Measurements from ENCODE around the gene STX4. TPM values are rescaled to one million over a fixed set of nuclear protein-coding genes. Genes with fewer than 3 reads are reported as not detected.

Gene STX4
- total RNA-seq, 1 experiment from 2014 or later, result 26.0 TPM

- TF ChIP-seq YY1 (IDR thresholded peaks at IDR 0.05; ENCODE audit: extremely low read depth, insufficient replicate concordance, low read depth, low read length), result no peak
- TF ChIP-seq SIN3A (IDR thresholded peaks at IDR 0.05; ENCODE audit: low read depth), result no peak
- TF ChIP-seq JUND (IDR thresholded peaks at IDR 0.05), result no peak
- TF ChIP-seq CBX3 (IDR thresholded peaks at IDR 0.05; ENCODE audit: low read depth), result no peak
- intact Hi-C loops (cut with micrococcal nuclease), result no loop called here
- RAD21 ChIA-PET (ENCODE audit: low non-redundant PET in 1 of 2, low total read pairs in 2 of 2, uncharacterized antibody in 2 of 2, unreplicated experiment in 2 of 2), result no interaction called here
- Histone ChIP-seq H3K9me2 (ENCODE audit: insufficient read depth) (no peaks in the 10 kb centered on the region), H2AFZ (ENCODE audit: low read depth, low read length, poor library complexity, severe bottlenecking) (no peak overlapping the region), H3K4me2 (ENCODE audit: low read length) (no peak overlapping the region), H3K36me3 (ENCODE audit: control insufficient read depth in 1 of 2, insufficient read depth in 2 of 2, low read length in 2 of 2) (peaks cover 0 to 14% of the 10 kb centered on the region in 2 experiments; a peak in 3 of 4 replicates), H3K9ac (ENCODE audit: low read length) (no peak overlapping the region), H3K9me3 (ENCODE audit: control insufficient read depth in 1 of 2, insufficient read depth in 1 of 2, low read depth in 1 of 2, low read length in 2 of 2) (no peaks in the 10 kb centered on the region), H3K27ac (ENCODE audit: low read depth, low read length) (no peak overlapping the region), H3K4me1 (ENCODE audit: control insufficient read depth in 1 of 2, insufficient read depth in 2 of 2, low read length in 2 of 2) (peaks cover 5 to 6% of the 10 kb centered on the region in 2 experiments; a peak in 3 of 4 replicates), H3K79me2 (ENCODE audit: insufficient read depth, low read length) (peaks cover 21% of the 10 kb centered on the region), H3K27me3 (ENCODE audit: insufficient read depth, low read length) (no peaks in the 10 kb centered on the region), H4K20me1 (ENCODE audit: insufficient read depth) (no peaks in the 10 kb centered on the region), H3K4me3 (replicated peaks in 1 of 2; ENCODE audit: low read depth in 1 of 2, low read length in 2 of 2) (no peak overlapping the region)
- ATAC-seq (no peak), DNase-seq (ENCODE audit: low read depth, low spot score) (no peak)
- POLR2A ChIA-PET, result interaction anchor here (0.5 kb wide), 1 partner anchor 173 kb away, joined by 3 read pairs; no protein-coding TSS in a partner anchor
- CTCF ChIA-PET, result no interaction called here
- BruUV-seq (replicated peaks), result no TSS peak
Measured at GRCh38 chr16:31087971-31088370, 54.6 kb downstream of the STX4 start.

- H3K27me3 ChIP-seq (ENCODE audit: insufficient read depth, low read length), result no peaks in the 10 kb centered on the region
- ChIA-PET RAD21 (ENCODE audit: low non-redundant PET in 1 of 2, low total read pairs in 2 of 2, uncharacterized antibody in 2 of 2, unreplicated experiment in 2 of 2) (no interaction called here), POLR2A (no interaction called here), CTCF (no interaction called here)
- H3K9ac ChIP-seq (ENCODE audit: low read length), result no peak within 1 kb of the TSS
- no peak for DNase-seq (ENCODE audit: low read depth, low spot score)
- no peak within 1 kb of the TSS for H3K4me3 ChIP-seq (replicated peaks in 1 of 2; ENCODE audit: low read depth in 1 of 2, low read length in 2 of 2)
- H3K27ac ChIP-seq (ENCODE audit: low read depth, low read length), result no peak within 1 kb of the TSS
- peaks cover 0 to 9% of the 10 kb centered on the region in 2 experiments; a peak in 3 of 4 replicates for H3K36me3 ChIP-seq (ENCODE audit: control insufficient read depth in 1 of 2, insufficient read depth in 2 of 2, low read length in 2 of 2)
- no peak within 1 kb of the TSS for H3K4me2 ChIP-seq (ENCODE audit: low read length)
- H4K20me1 ChIP-seq (ENCODE audit: insufficient read depth), result no peaks in the 10 kb centered on the region
- no TSS peak for BruUV-seq (replicated peaks)
- no peaks in the 10 kb centered on the region for H3K9me3 ChIP-seq (ENCODE audit: control insufficient read depth in 1 of 2, insufficient read depth in 1 of 2, low read depth in 1 of 2, low read length in 2 of 2)
- no peaks in the 10 kb centered on the region for H3K9me2 ChIP-seq (ENCODE audit: insufficient read depth)
- intact Hi-C loops (cut with micrococcal nuclease), result no loop called here
- TF ChIP-seq ZNF274 (IDR thresholded peaks at IDR 0.05; ENCODE audit: low read depth, low read length), result no peak
- TF ChIP-seq ELF1 (IDR thresholded peaks at IDR 0.05; ENCODE audit: borderline replicate concordance, low read depth), result no peak
- no peak for TF ChIP-seq TCF7L2 (IDR thresholded peaks at IDR 0.05; ENCODE audit: borderline replicate concordance, extremely low read depth, insufficient read depth, insufficient read length)
- TF ChIP-seq, protein P1, sequence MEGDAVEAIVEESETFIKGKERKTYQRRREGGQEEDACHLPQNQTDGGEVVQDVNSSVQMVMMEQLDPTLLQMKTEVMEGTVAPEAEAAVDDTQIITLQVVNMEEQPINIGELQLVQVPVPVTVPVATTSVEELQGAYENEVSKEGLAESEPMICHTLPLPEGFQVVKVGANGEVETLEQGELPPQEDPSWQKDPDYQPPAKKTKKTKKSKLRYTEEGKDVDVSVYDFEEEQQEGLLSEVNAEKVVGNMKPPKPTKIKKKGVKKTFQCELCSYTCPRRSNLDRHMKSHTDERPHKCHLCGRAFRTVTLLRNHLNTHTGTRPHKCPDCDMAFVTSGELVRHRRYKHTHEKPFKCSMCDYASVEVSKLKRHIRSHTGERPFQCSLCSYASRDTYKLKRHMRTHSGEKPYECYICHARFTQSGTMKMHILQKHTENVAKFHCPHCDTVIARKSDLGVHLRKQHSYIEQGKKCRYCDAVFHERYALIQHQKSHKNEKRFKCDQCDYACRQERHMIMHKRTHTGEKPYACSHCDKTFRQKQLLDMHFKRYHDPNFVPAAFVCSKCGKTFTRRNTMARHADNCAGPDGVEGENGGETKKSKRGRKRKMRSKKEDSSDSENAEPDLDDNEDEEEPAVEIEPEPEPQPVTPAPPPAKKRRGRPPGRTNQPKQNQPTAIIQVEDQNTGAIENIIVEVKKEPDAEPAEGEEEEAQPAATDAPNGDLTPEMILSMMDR (IDR thresholded peaks at IDR 0.05 in 2 of 3, conservative IDR thresholded peaks at IDR 0.05 in 1 of 3; ENCODE audit: borderline replicate concordance in 1 of 3, insufficient read depth in 1 of 3, low read depth in 2 of 3, low read length in 2 of 3), result no peak
- TF ChIP-seq POLR2A (IDR thresholded peaks at IDR 0.05; ENCODE audit: borderline replicate concordance, extremely low read depth, insufficient read depth, insufficient read length), result no peak
- TF ChIP-seq POLR2AphosphoS5 (IDR thresholded peaks at IDR 0.05; ENCODE audit: low read depth, low read length), result no peak
- TF ChIP-seq, protein P2, sequence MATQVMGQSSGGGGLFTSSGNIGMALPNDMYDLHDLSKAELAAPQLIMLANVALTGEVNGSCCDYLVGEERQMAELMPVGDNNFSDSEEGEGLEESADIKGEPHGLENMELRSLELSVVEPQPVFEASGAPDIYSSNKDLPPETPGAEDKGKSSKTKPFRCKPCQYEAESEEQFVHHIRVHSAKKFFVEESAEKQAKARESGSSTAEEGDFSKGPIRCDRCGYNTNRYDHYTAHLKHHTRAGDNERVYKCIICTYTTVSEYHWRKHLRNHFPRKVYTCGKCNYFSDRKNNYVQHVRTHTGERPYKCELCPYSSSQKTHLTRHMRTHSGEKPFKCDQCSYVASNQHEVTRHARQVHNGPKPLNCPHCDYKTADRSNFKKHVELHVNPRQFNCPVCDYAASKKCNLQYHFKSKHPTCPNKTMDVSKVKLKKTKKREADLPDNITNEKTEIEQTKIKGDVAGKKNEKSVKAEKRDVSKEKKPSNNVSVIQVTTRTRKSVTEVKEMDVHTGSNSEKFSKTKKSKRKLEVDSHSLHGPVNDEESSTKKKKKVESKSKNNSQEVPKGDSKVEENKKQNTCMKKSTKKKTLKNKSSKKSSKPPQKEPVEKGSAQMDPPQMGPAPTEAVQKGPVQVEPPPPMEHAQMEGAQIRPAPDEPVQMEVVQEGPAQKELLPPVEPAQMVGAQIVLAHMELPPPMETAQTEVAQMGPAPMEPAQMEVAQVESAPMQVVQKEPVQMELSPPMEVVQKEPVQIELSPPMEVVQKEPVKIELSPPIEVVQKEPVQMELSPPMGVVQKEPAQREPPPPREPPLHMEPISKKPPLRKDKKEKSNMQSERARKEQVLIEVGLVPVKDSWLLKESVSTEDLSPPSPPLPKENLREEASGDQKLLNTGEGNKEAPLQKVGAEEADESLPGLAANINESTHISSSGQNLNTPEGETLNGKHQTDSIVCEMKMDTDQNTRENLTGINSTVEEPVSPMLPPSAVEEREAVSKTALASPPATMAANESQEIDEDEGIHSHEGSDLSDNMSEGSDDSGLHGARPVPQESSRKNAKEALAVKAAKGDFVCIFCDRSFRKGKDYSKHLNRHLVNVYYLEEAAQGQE (IDR thresholded peaks at IDR 0.05; ENCODE audit: low read depth), result no peak
- TF ChIP-seq, protein P3, sequence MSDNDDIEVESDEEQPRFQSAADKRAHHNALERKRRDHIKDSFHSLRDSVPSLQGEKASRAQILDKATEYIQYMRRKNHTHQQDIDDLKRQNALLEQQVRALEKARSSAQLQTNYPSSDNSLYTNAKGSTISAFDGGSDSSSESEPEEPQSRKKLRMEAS (IDR thresholded peaks at IDR 0.05), result no peak
- no peak for TF ChIP-seq FOSL1 (IDR thresholded peaks at IDR 0.05; ENCODE audit: low read depth)
- H3K79me2 ChIP-seq (ENCODE audit: insufficient read depth, low read length), result peaks cover 28% of the 10 kb centered on the region
- peaks cover 5 to 12% of the 10 kb centered on the region in 2 experiments; a peak in 3 of 4 replicates for H3K4me1 ChIP-seq (ENCODE audit: control insufficient read depth in 1 of 2, insufficient read depth in 2 of 2, low read length in 2 of 2)
- H2AFZ ChIP-seq (ENCODE audit: low read depth, low read length, poor library complexity, severe bottlenecking), result no peak within 1 kb of the TSS
- no peak for ATAC-seq
Measured at GRCh38 chr16:31088459-31089183, 55.3 kb downstream of the STX4 start, which contains the start of gene PRSS53. PRSS53 (minus strand) TSS chr16:31088943; CDS start chr16:31088809, 134 bp downstream.
